NCI-H2081 treated with DMSO at 0.1 percent for 48 hours (cell line): ENCODE data around the gene PRR20B.
"Not testable (repeated sequence)": the region's sequence is repeated elsewhere in the genome, so short reads cannot be mapped to it uniquely, and the experiment has no call there.

ENCODE experiments used
- DNase-seq: peaks from one replicate; lab custom pipeline; 2025; lab: John Stamatoyannopoulos, UW

PRR20B gene

GRCh38 chr13:57147188-57147587 lies at the start of gene PRR20B:
TSS of gene PRR20B (plus strand) at chr13:57147488. CDS start at chr13:57147875, 387 bp downstream.
- DNase-seq, result not testable (repeated sequence)

GRCh38 chr13:57114945-57115344 lies 32.3 kb upstream of the PRR20B start:
- DNase-seq, result no peak

- DNase-seq, result no peak
Measured at GRCh38 chr13:57123681-57124080, 23.6 kb upstream of the PRR20B start.

GRCh38 chr13:57128909-57129308 lies 18.4 kb upstream of the PRR20B start:
- DNase-seq, result no peak

- no peak for DNase-seq
Measured at GRCh38 chr13:57136093-57136492, 11.2 kb upstream of the PRR20B start.

- DNase-seq, result no peak
Measured at GRCh38 chr13:57137585-57137984, 9.7 kb upstream of the PRR20B start.

- DNase-seq, result no peak
Measured at GRCh38 chr13:57138988-57139387, 8.3 kb upstream of the PRR20B start.

GRCh38 chr13:57139781-57140180 lies 7.5 kb upstream of the PRR20B start:
- not testable (repeated sequence) for DNase-seq

GRCh38 chr13:57140235-57140968 lies 6.9 kb upstream of the PRR20B start, which contains the start of gene PRR20A:
TSS of gene PRR20A (plus strand) at chr13:57140918. CDS start at chr13:57141305, 387 bp downstream.
- not testable (repeated sequence) for DNase-seq

- DNase-seq, result not testable (repeated sequence)
Measured at GRCh38 chr13:57148106-57148505, 818 bp downstream of the PRR20B start.

- DNase-seq, result not testable (repeated sequence)
Measured at GRCh38 chr13:57153761-57154160, 6.5 kb downstream of the PRR20B start, which contains the start of gene PRR20C. TSS of gene PRR20C (plus strand) at chr13:57154061. CDS start at chr13:57154448, 387 bp downstream.

GRCh38 chr13:57160332-57160731 lies 13.0 kb downstream of the PRR20B start, which contains the start of gene PRR20D:
TSS of gene PRR20D (plus strand) at chr13:57160632. CDS start at chr13:57161019, 387 bp downstream.
- not testable (repeated sequence) for DNase-seq

GRCh38 chr13:57166897-57167296 lies 19.6 kb downstream of the PRR20B start, which contains the start of gene PRR20E:
TSS of gene PRR20E (plus strand) at chr13:57167197. CDS start at chr13:57167584, 387 bp downstream.
- DNase-seq, result not testable (repeated sequence)

- DNase-seq, result no peak
Measured at GRCh38 chr13:57191667-57192066, 44.4 kb downstream of the PRR20B start.
